T-cell (primary cell): ENCODE data around the gene PLA2G15. TPM values are rescaled to one million over a fixed set of nuclear protein-coding genes. Genes with fewer than 3 reads are reported as not detected.

Source experiments
- ATAC-seq, 4 experiments: fragments of 200-7000 bp in 3 of 4; fragments of 150-1000 bp in 1 of 4; cut with Tn5 transposase; replicated peaks in 1 of 4; 1 replicate in 3 of 4; 2 replicates in 1 of 4; pipeline ENCODE4 v1.10.0; 2021; ENCODE audit warnings: moderate library complexity in 3 of 4, mild to moderate bottlenecking in 2 of 4, moderate number of reproducible peaks in 1 of 4
- CTCF ChIA-PET, 2 donors: fragments of 300-600 bp; sonication (Branson Sonifier 250); formaldehyde crosslinking; loops; one replicate each; lab custom pipeline; 2022; ENCODE audit warnings: antibody characterized with exemption in 2 of 2; lab: Charles Lee
- POLR2A ChIA-PET, 2 donors: fragments of 300-600 bp; sonication (Branson Sonifier 250); formaldehyde crosslinking; loops; one replicate each; lab custom pipeline; 2022; ENCODE audit warnings: antibody characterized with exemption in 2 of 2; lab: Charles Lee
- DNase-seq, 35 experiments: peaks; one replicate each; pipeline versions ENCODE4 v3.0.0 to v3.0.0-alpha.2; 2013 to 2023
- H3K27ac ChIP-seq: one replicate; pipeline ENCODE4 v1.5.1; 2013; ENCODE audit warnings: low read length
- H3K27me3 ChIP-seq, 2 experiments: replicated peaks in 1 of 2; 1 replicate in 1 of 2; 2 replicates in 1 of 2; pipeline versions ENCODE4 v1.6.1 to v1.7.0; 2013; ENCODE audit warnings: low read length in 1 of 2, mixed read lengths in 1 of 2; ENCODE audit not compliant: control insufficient read depth in 2 of 2, insufficient read depth in 2 of 2; ENCODE audit errors: extremely low read depth in 1 of 2
- H3K36me3 ChIP-seq, 2 donors: 1 replicate in 1 of 2; 2 replicates in 1 of 2; pipeline versions ENCODE4 v1.6.1 to v1.7.0; 2013; ENCODE audit warnings: low read length in 1 of 2; ENCODE audit not compliant: control insufficient read depth in 2 of 2, insufficient read depth in 1 of 2; ENCODE audit errors: extremely low read depth in 1 of 2
- H3K4me1 ChIP-seq, 2 experiments: 1 replicate in 1 of 2; 2 replicates in 1 of 2; pipeline versions ENCODE4 v1.6.1 to v1.7.0; 2013; ENCODE audit warnings: low read length in 2 of 2, mixed read lengths in 1 of 2; ENCODE audit not compliant: insufficient read depth in 2 of 2, control insufficient read depth in 1 of 2; ENCODE audit errors: extremely low read depth in 1 of 2
- H3K4me3 ChIP-seq, 2 donors: 1 replicate in 1 of 2; 2 replicates in 1 of 2; pipeline versions ENCODE4 v1.5.1 to v1.7.0; 2013; ENCODE audit warnings: mild to moderate bottlenecking in 2 of 2, low read length in 1 of 2, moderate library complexity in 1 of 2; ENCODE audit not compliant: control insufficient read depth in 1 of 2; ENCODE audit errors: extremely low read depth in 1 of 2
- H3K9me3 ChIP-seq: 2 replicates; pipeline ENCODE4 v1.7.0; 2013
- H3K27ac Mint-ChIP-seq, 2 donors: one replicate each; pipeline ENCODE4 v1.8.0; 2020 to 2021; ENCODE audit warnings: mild to moderate bottlenecking in 2 of 2, mixed read lengths in 2 of 2
- H3K27me3 Mint-ChIP-seq, 2 donors: one replicate each; pipeline ENCODE4 v1.8.0; 2021 to 2022; ENCODE audit warnings: mixed read lengths in 2 of 2
- H3K36me3 Mint-ChIP-seq: one replicate; pipeline ENCODE4 v1.8.0; 2021; ENCODE audit warnings: mixed read lengths
- H3K4me1 Mint-ChIP-seq, 3 donors: one replicate each; pipeline ENCODE4 v1.8.0; 2020 to 2022; ENCODE audit warnings: mixed read lengths in 3 of 3, mild to moderate bottlenecking in 1 of 3
- H3K4me3 Mint-ChIP-seq, 3 donors: one replicate each; pipeline ENCODE4 v1.8.0; 2020 to 2022; ENCODE audit warnings: mild to moderate bottlenecking in 3 of 3, mixed read lengths in 3 of 3, moderate library complexity in 3 of 3
- H3K9me3 Mint-ChIP-seq, 3 donors: one replicate each; pipeline ENCODE4 v1.8.0; 2020 to 2022; ENCODE audit warnings: mixed read lengths in 3 of 3
- WGBS: methylation state at CpG from one replicate; pipeline ENCODE4 v1.1.5; 2013; ENCODE audit warnings: missing lambda C conversion rate; ENCODE audit not compliant: insufficient coverage; 5-methylcytosine and 5-hydroxymethylcytosine counted together
- total RNA-seq, 35 experiments: library from RNA in 6 of 35; stranded (reverse) in 6 of 35; fragments of 120-200 nt in 1 of 35; gene quantifications; one replicate each; pipeline versions ENCODE4 v1.2.1 to v1.2.4 and lab custom pipeline; 2013 to 2026

Gene PLA2G15
- total RNA-seq, 5 donors from 2014 or later (not counting 1 experiment from before 2014, with no cell fraction given) = 8.7 to 16.4 (median 10.9) TPM

- 71% methylated on average over 3 of the region's 13 CpGs for WGBS
Observed at GRCh38 chr16:68234188-68235107, 10.7 kb upstream of the PLA2G15 start.

GRCh38 chr16:68235108-68235886, 9.9 kb upstream of the PLA2G15 start:
- ChIA-PET CTCF (no interaction called here), POLR2A (no interaction called here)
- Histone ChIP-seq H3K9me3 (no peaks in the 10 kb centered on the region), H3K27me3 (no peaks in the 10 kb centered on the region), H3K4me3 (no peak overlapping the region), H3K4me1 (peaks cover 16 to 52% of the 10 kb centered on the region in 2 experiments), H3K36me3 (peaks cover 5 to 14% of the 10 kb centered on the region in 2 donors), H3K27ac (no peak overlapping the region)
- no peak for ATAC-seq
- Mint-ChIP-seq H3K36me3 (no peaks in the 10 kb centered on the region), H3K27me3 (no peaks in the 10 kb centered on the region), H3K4me3 (peak overlapping the region in 2 of 3 donors; percentile 2 to 98), H3K9me3 (no peaks in the 10 kb centered on the region), H3K27ac (peak overlapping the region in 1 of 2 donors; percentile 82), H3K4me1 (peaks cover 31 to 38% (median 33%) of the 10 kb centered on the region in 3 donors)
- DNase-seq = peak in 1 of 35 experiments; percentile 38
- WGBS = 87% methylated on average over 73 of the region's 73 CpGs

More at GRCh38 chr16:68234188-68235107, 10.7 kb upstream of the PLA2G15 start:
- Histone ChIP-seq H3K4me3 (no peak overlapping the region), H3K36me3 (peaks cover 10 to 14% of the 10 kb centered on the region in 2 donors), H3K27me3 (no peaks in the 10 kb centered on the region), H3K4me1 (peaks cover 10 to 43% of the 10 kb centered on the region in 2 experiments), H3K9me3 (no peaks in the 10 kb centered on the region), H3K27ac (peak overlapping the region; percentile 4)
- H3K27ac Mint-ChIP-seq = peak overlapping the region; percentile 60 to 82
- ATAC-seq = no peak
- H3K36me3 Mint-ChIP-seq = no peaks in the 10 kb centered on the region
- POLR2A ChIA-PET = no interaction called here
- H3K27me3 Mint-ChIP-seq = no peaks in the 10 kb centered on the region
- CTCF ChIA-PET = no interaction called here
- peak overlapping the region; percentile 2 to 98 (median 22) for H3K4me3 Mint-ChIP-seq
- no peak for DNase-seq
- H3K4me1 Mint-ChIP-seq = peaks cover 31 to 35% (median 32%) of the 10 kb centered on the region in 3 donors
- H3K9me3 Mint-ChIP-seq = no peaks in the 10 kb centered on the region

- Mint-ChIP-seq H3K4me3 (peak within 1 kb of the TSS; percentile 88 to 98 (median 91)), H3K27ac (peak within 1 kb of the TSS; percentile 76 to 92), H3K36me3 (no peaks in the 10 kb centered on the region), H3K9me3 (no peaks in the 10 kb centered on the region), H3K4me1 (peaks cover 31 to 38% (median 33%) of the 10 kb centered on the region in 3 donors), H3K27me3 (no peaks in the 10 kb centered on the region)
- ChIA-PET CTCF (no interaction called here), POLR2A (no interaction called here)
- H3K9me3 ChIP-seq = no peaks in the 10 kb centered on the region
- H3K4me3 ChIP-seq = peak within 1 kb of the TSS; percentile 68 to 74
- H3K27ac ChIP-seq = peak within 1 kb of the TSS; percentile 43
- H3K4me1 ChIP-seq = peaks cover 16 to 54% of the 10 kb centered on the region in 2 experiments
- no peaks in the 10 kb centered on the region for H3K27me3 ChIP-seq
- ATAC-seq (no peak), DNase-seq (peak in 1 of 35 experiments; percentile 26)
- WGBS = 23% methylated on average over 36 of the region's 36 CpGs
- peaks cover 3 to 11% of the 10 kb centered on the region in 2 donors for H3K36me3 ChIP-seq
Observed at GRCh38 chr16:68235887-68236136, 9.4 kb upstream of the PLA2G15 start, which contains the start of gene ESRP2. ESRP2 (minus strand) TSS chr16:68236127; CDS start chr16:68236045, 82 bp downstream.

GRCh38 chr16:68236137-68236825, 8.9 kb upstream of the PLA2G15 start:
- peak overlapping the region; percentile 68 to 92 for H3K27ac Mint-ChIP-seq
- peak; percentile 4 to 20 (median 10) for ATAC-seq
- H3K27ac ChIP-seq = no peak overlapping the region

GRCh38 chr16:68236826-68237242, 8.3 kb upstream of the PLA2G15 start:
- H3K36me3 ChIP-seq = peaks cover 2 to 4% of the 10 kb centered on the region in 2 donors
- 31% methylated on average over 12 of the region's 21 CpGs for WGBS
- H3K4me1 ChIP-seq = peaks cover 16 to 54% of the 10 kb centered on the region in 2 experiments
- POLR2A ChIA-PET = interaction anchor here in 1 of 2 donors (0.6 kb wide), 1 partner anchor 34 kb away, joined by 5 read pairs; no protein-coding TSS in a partner anchor
- H3K4me3 ChIP-seq = peak overlapping the region; percentile 68 to 74
- H3K4me3 Mint-ChIP-seq = peak overlapping the region; percentile 88 to 98 (median 91)
- peak in 1 of 35 experiments; percentile 27 for DNase-seq
- CTCF ChIA-PET = interaction anchor here (0.6 to 0.7 kb wide), 3 partner anchors 19 to 91 kb away, joined by 3 to 5 read pairs (median 4); no protein-coding TSS in a partner anchor
- H3K27ac ChIP-seq = peak overlapping the region; percentile 43
- H3K36me3 Mint-ChIP-seq = no peaks in the 10 kb centered on the region
- H3K27me3 ChIP-seq = no peaks in the 10 kb centered on the region
- no peaks in the 10 kb centered on the region for H3K9me3 Mint-ChIP-seq
- peaks cover 31 to 38% (median 33%) of the 10 kb centered on the region in 3 donors for H3K4me1 Mint-ChIP-seq
- peak in 3 of 4 experiments; percentile 0 to 5 (median 5) for ATAC-seq
- no peaks in the 10 kb centered on the region for H3K9me3 ChIP-seq
- H3K27me3 Mint-ChIP-seq = no peaks in the 10 kb centered on the region
- H3K27ac Mint-ChIP-seq = peak overlapping the region; percentile 76 to 92

More at GRCh38 chr16:68236137-68236825, 8.9 kb upstream of the PLA2G15 start:
- H3K9me3 Mint-ChIP-seq = no peaks in the 10 kb centered on the region
- Histone ChIP-seq H3K27me3 (no peaks in the 10 kb centered on the region), H3K4me1 (peaks cover 16 to 54% of the 10 kb centered on the region in 2 experiments), H3K9me3 (no peaks in the 10 kb centered on the region), H3K4me3 (peak overlapping the region; percentile 68 to 74), H3K36me3 (peaks cover 3 to 7% of the 10 kb centered on the region in 2 donors)
- peaks cover 31 to 38% (median 33%) of the 10 kb centered on the region in 3 donors for H3K4me1 Mint-ChIP-seq
- CTCF ChIA-PET = interaction anchor here in 1 of 2 donors (0.6 kb wide), 1 partner anchor 31 kb away, joined by 4 read pairs; no protein-coding TSS in a partner anchor
- 15% methylated on average over 39 of the region's 45 CpGs for WGBS
- DNase-seq = peak in 14 of 35 experiments; percentile 19 to 66 (median 38)
- no peaks in the 10 kb centered on the region for H3K27me3 Mint-ChIP-seq
- no peaks in the 10 kb centered on the region for H3K36me3 Mint-ChIP-seq
- H3K4me3 Mint-ChIP-seq = peak overlapping the region; percentile 88 to 98 (median 91)
- POLR2A ChIA-PET = no interaction called here
